Measurements from ENCODE around the gene NBAS. TPM values are rescaled to one million over a fixed set of nuclear protein-coding genes. Genes with fewer than 3 reads are reported as not detected.
A peak's percentile ranks its signal among the peaks of the same experiment; 100 is the strongest.
"Not testable (repeated sequence)": the region's sequence is repeated elsewhere in the genome, so short reads cannot be mapped to it uniquely, and the experiment has no call there.

Gene NBAS
- total and polyA plus RNA-seq, 2 donors = 26.0 to 118 TPM

GRCh38 chr2:15253247-15253646 lies 307.9 kb downstream of the NBAS start:
- DNase-seq (ENCODE audit: extremely low spot score) = no peak
- no peaks in the 10 kb centered on the region for H3K4me1 ChIP-seq (ENCODE audit: insufficient read depth)
- 97% methylated on average over 2 of the region's 2 CpGs for WGBS

GRCh38 chr2:15251753-15252152 lies 309.4 kb downstream of the NBAS start:
- H3K4me1 ChIP-seq (ENCODE audit: insufficient read depth) = no peaks in the 10 kb centered on the region
- H3K36me3 ChIP-seq (ENCODE audit: insufficient read depth) = no peaks in the 10 kb centered on the region
- DNase-seq (ENCODE audit: extremely low spot score) = no peak
- no peak overlapping the region for H3K27ac ChIP-seq (ENCODE audit: low read depth)
- WGBS = 80% methylated on average over 3 of the region's 3 CpGs
- no peak overlapping the region for H3K4me3 ChIP-seq (ENCODE audit: low read depth, low read length)

More at GRCh38 chr2:15253247-15253646, 307.9 kb downstream of the NBAS start:
- Histone ChIP-seq H3K4me3 (ENCODE audit: low read depth, low read length) (no peak overlapping the region), H3K27ac (ENCODE audit: low read depth) (no peak overlapping the region), H3K36me3 (ENCODE audit: insufficient read depth) (no peaks in the 10 kb centered on the region)

- not testable (repeated sequence) for H3K27ac ChIP-seq (ENCODE audit: low read depth)
Observed at GRCh38 chr2:15250946-15251345, 310.2 kb downstream of the NBAS start.

GRCh38 chr2:15246870-15247269 lies 314.3 kb downstream of the NBAS start:
- WGBS = 88% methylated on average over 5 of the region's 5 CpGs
- Histone ChIP-seq H3K4me3 (ENCODE audit: low read depth, low read length) (no peak overlapping the region), H3K4me1 (ENCODE audit: insufficient read depth) (no peaks in the 10 kb centered on the region), H3K36me3 (ENCODE audit: insufficient read depth) (no peaks in the 10 kb centered on the region), H3K27ac (ENCODE audit: low read depth) (no peak overlapping the region)
- no peak for DNase-seq (ENCODE audit: extremely low spot score)

More at GRCh38 chr2:15250946-15251345, 310.2 kb downstream of the NBAS start:
- WGBS = 98% methylated on average over 3 of the region's 3 CpGs
- H3K4me3 ChIP-seq (ENCODE audit: low read depth, low read length); H3K4me1 ChIP-seq (ENCODE audit: insufficient read depth); DNase-seq (ENCODE audit: extremely low spot score); H3K36me3 ChIP-seq (ENCODE audit: insufficient read depth): not testable (repeated sequence)

GRCh38 chr2:15243762-15244161 lies 317.4 kb downstream of the NBAS start:
- Histone ChIP-seq H3K4me3 (ENCODE audit: low read depth, low read length) (no peak overlapping the region), H3K36me3 (ENCODE audit: insufficient read depth) (no peaks in the 10 kb centered on the region), H3K4me1 (ENCODE audit: insufficient read depth) (no peaks in the 10 kb centered on the region), H3K27ac (ENCODE audit: low read depth) (no peak overlapping the region)
- peak; percentile 32 for DNase-seq (ENCODE audit: extremely low spot score)
- 53% methylated on average over 6 of the region's 6 CpGs for WGBS

GRCh38 chr2:15242936-15243461 lies 318.1 kb downstream of the NBAS start:
- Histone ChIP-seq H3K36me3 (ENCODE audit: insufficient read depth) (no peaks in the 10 kb centered on the region), H3K27ac (ENCODE audit: low read depth) (no peak overlapping the region), H3K4me3 (ENCODE audit: low read depth, low read length) (no peak overlapping the region), H3K4me1 (ENCODE audit: insufficient read depth) (no peaks in the 10 kb centered on the region)
- DNase-seq (ENCODE audit: extremely low spot score) = no peak
- WGBS = 81% methylated on average over 3 of the region's 3 CpGs

GRCh38 chr2:15241929-15242328 lies 319.2 kb downstream of the NBAS start:
- H3K36me3 ChIP-seq (ENCODE audit: insufficient read depth) = no peaks in the 10 kb centered on the region
- DNase-seq (ENCODE audit: extremely low spot score) = no peak
- H3K4me1 ChIP-seq (ENCODE audit: insufficient read depth) = no peaks in the 10 kb centered on the region
- H3K27ac ChIP-seq (ENCODE audit: low read depth) = no peak overlapping the region
- 87% methylated on average over 3 of the region's 3 CpGs for WGBS
- no peak overlapping the region for H3K4me3 ChIP-seq (ENCODE audit: low read depth, low read length)

GRCh38 chr2:15241201-15241600 lies 319.9 kb downstream of the NBAS start:
- Histone ChIP-seq H3K27ac (ENCODE audit: low read depth) (no peak overlapping the region), H3K36me3 (ENCODE audit: insufficient read depth) (no peaks in the 10 kb centered on the region), H3K4me1 (ENCODE audit: insufficient read depth) (no peaks in the 10 kb centered on the region), H3K4me3 (ENCODE audit: low read depth, low read length) (no peak overlapping the region)
- WGBS = 89% methylated on average over 1 of the region's 1 CpG
- DNase-seq (ENCODE audit: extremely low spot score) = no peak

- WGBS = 92% methylated on average over 5 of the region's 5 CpGs
- Histone ChIP-seq H3K36me3 (ENCODE audit: insufficient read depth) (no peaks in the 10 kb centered on the region), H3K4me3 (ENCODE audit: low read depth, low read length) (no peak overlapping the region), H3K27ac (ENCODE audit: low read depth) (no peak overlapping the region), H3K4me1 (ENCODE audit: insufficient read depth) (no peaks in the 10 kb centered on the region)
- DNase-seq (ENCODE audit: extremely low spot score) = no peak
Observed at GRCh38 chr2:15238028-15238427, 323.1 kb downstream of the NBAS start.

GRCh38 chr2:15230599-15231192 lies 330.4 kb downstream of the NBAS start:
- DNase-seq (ENCODE audit: extremely low spot score) = no peak
- Histone ChIP-seq H3K27ac (ENCODE audit: low read depth) (no peak overlapping the region), H3K4me1 (ENCODE audit: insufficient read depth) (no peaks in the 10 kb centered on the region), H3K36me3 (ENCODE audit: insufficient read depth) (no peaks in the 10 kb centered on the region), H3K4me3 (ENCODE audit: low read depth, low read length) (no peak overlapping the region)
- 94% methylated on average over 7 of the region's 7 CpGs for WGBS

- H3K36me3 ChIP-seq (ENCODE audit: insufficient read depth) = no peaks in the 10 kb centered on the region
- 86% methylated on average over 2 of the region's 2 CpGs for WGBS
- H3K27ac ChIP-seq (ENCODE audit: low read depth) = no peak overlapping the region
- no peaks in the 10 kb centered on the region for H3K4me1 ChIP-seq (ENCODE audit: insufficient read depth)
- no peak for DNase-seq (ENCODE audit: extremely low spot score)
- H3K4me3 ChIP-seq (ENCODE audit: low read depth, low read length) = no peak overlapping the region
Observed at GRCh38 chr2:15226661-15227060, 334.5 kb downstream of the NBAS start.

GRCh38 chr2:15225131-15225530 lies 336.0 kb downstream of the NBAS start:
- DNase-seq (ENCODE audit: extremely low spot score) = no peak
- 95% methylated on average over 4 of the region's 4 CpGs for WGBS
- Histone ChIP-seq H3K27ac (ENCODE audit: low read depth) (no peak overlapping the region), H3K4me1 (ENCODE audit: insufficient read depth) (no peaks in the 10 kb centered on the region), H3K4me3 (ENCODE audit: low read depth, low read length) (no peak overlapping the region), H3K36me3 (ENCODE audit: insufficient read depth) (no peaks in the 10 kb centered on the region)

- H3K4me1 ChIP-seq (ENCODE audit: insufficient read depth) = no peaks in the 10 kb centered on the region
- 92% methylated on average over 6 of the region's 6 CpGs for WGBS
- no peak overlapping the region for H3K27ac ChIP-seq (ENCODE audit: low read depth)
- DNase-seq (ENCODE audit: extremely low spot score) = no peak
- no peak overlapping the region for H3K4me3 ChIP-seq (ENCODE audit: low read depth, low read length)
- H3K36me3 ChIP-seq (ENCODE audit: insufficient read depth) = no peaks in the 10 kb centered on the region
Observed at GRCh38 chr2:15224641-15225040, 336.5 kb downstream of the NBAS start.

- H3K27ac ChIP-seq (ENCODE audit: low read depth) = no peak overlapping the region
- no peaks in the 10 kb centered on the region for H3K36me3 ChIP-seq (ENCODE audit: insufficient read depth)
- 64% methylated on average over 3 of the region's 3 CpGs for WGBS
- no peaks in the 10 kb centered on the region for H3K4me1 ChIP-seq (ENCODE audit: insufficient read depth)
- H3K4me3 ChIP-seq (ENCODE audit: low read depth, low read length) = no peak overlapping the region
- DNase-seq (ENCODE audit: extremely low spot score) = no peak
Observed at GRCh38 chr2:15223887-15224286, 337.2 kb downstream of the NBAS start.

Data from urinary bladder (tissue), 4 donors.